ENCODE data around the gene MTX1.

Gene MTX1

GRCh38 chr1:155250633-155251449 lies 42.3 kb downstream of the MTX1 start:
- TF ChIP-seq CTCF (IDR thresholded peaks at IDR 0.05; ENCODE audit: low read length, missing control alignments) = no peak
- DNase-seq (ENCODE audit: low read depth) = peak; percentile 92
- H3K4me3 ChIP-seq (replicated peaks; ENCODE audit: low read depth, low read length) = no peak overlapping the region

GRCh38 chr1:155251566-155251965 lies 43.1 kb downstream of the MTX1 start:
- no peak for TF ChIP-seq CTCF (IDR thresholded peaks at IDR 0.05; ENCODE audit: low read length, missing control alignments)
- DNase-seq (ENCODE audit: low read depth) = no peak
- no peak overlapping the region for H3K4me3 ChIP-seq (replicated peaks; ENCODE audit: low read depth, low read length)

GRCh38 chr1:155253208-155253607 lies 44.7 kb downstream of the MTX1 start:
- TF ChIP-seq CTCF (IDR thresholded peaks at IDR 0.05; ENCODE audit: low read length, missing control alignments) = peak; percentile 10
- DNase-seq (ENCODE audit: low read depth) = no peak
- peak overlapping the region; percentile 78 for H3K4me3 ChIP-seq (replicated peaks; ENCODE audit: low read depth, low read length)

GRCh38 chr1:155253797-155254196 lies 45.3 kb downstream of the MTX1 start:
- TF ChIP-seq CTCF (IDR thresholded peaks at IDR 0.05; ENCODE audit: low read length, missing control alignments) = no peak
- H3K4me3 ChIP-seq (replicated peaks; ENCODE audit: low read depth, low read length) = peak overlapping the region; percentile 78
- DNase-seq (ENCODE audit: low read depth) = no peak

GRCh38 chr1:155254228-155254713 lies 45.8 kb downstream of the MTX1 start:
- DNase-seq (ENCODE audit: low read depth) = no peak
- TF ChIP-seq CTCF (IDR thresholded peaks at IDR 0.05; ENCODE audit: low read length, missing control alignments) = no peak
- H3K4me3 ChIP-seq (replicated peaks; ENCODE audit: low read depth, low read length) = peak overlapping the region; percentile 78

- no peak for TF ChIP-seq CTCF (IDR thresholded peaks at IDR 0.05; ENCODE audit: low read length, missing control alignments)
- DNase-seq (ENCODE audit: low read depth) = no peak
- peak overlapping the region; percentile 78 for H3K4me3 ChIP-seq (replicated peaks; ENCODE audit: low read depth, low read length)
Observed at GRCh38 chr1:155254714-155255242, 46.3 kb downstream of the MTX1 start.
